ENCODE data around the gene UBE4B. TPM values are rescaled to one million over a fixed set of nuclear protein-coding genes. Genes with fewer than 3 reads are reported as not detected.

UBE4B gene
- polyA plus RNA-seq, 3 donors: 6.0 to 34.6 (median 9.2) TPM

GRCh38 chr1:10052347-10052746, 19.6 kb downstream of the UBE4B start:
- no peak overlapping the region for H3K4me3 Mint-ChIP-seq
- peaks cover 86% of the 10 kb centered on the region for H3K79me2 ChIP-seq (ENCODE audit: insufficient read depth, low read length)

GRCh38 chr1:10054465-10054864, 21.7 kb downstream of the UBE4B start:
- no CpG with 5 or more reads among the region's 2 CpGs for WGBS (ENCODE audit: insufficient coverage)
- Histone ChIP-seq H3K4me3 (replicated peaks in 1 of 3; ENCODE audit: low read depth in 2 of 3, low read length in 3 of 3) (no peak overlapping the region), H3K9me3 (replicated peaks in 1 of 2; ENCODE audit: control insufficient read depth in 1 of 2, insufficient read depth in 1 of 2, low read length in 2 of 2) (no peaks in the 10 kb centered on the region), H3K36me3 (replicated peaks in 1 of 2; ENCODE audit: control insufficient read depth in 1 of 2, insufficient read depth in 2 of 2, low read length in 2 of 2) (peaks cover 22 to 55% of the 10 kb centered on the region in 2 donors), H4K20me1 (ENCODE audit: insufficient read depth, low read length) (peaks cover 87% of the 10 kb centered on the region), H3K4me2 (replicated peaks; ENCODE audit: extremely low read depth, low read length, poor library complexity, severe bottlenecking) (no peak overlapping the region), H3K27me3 (ENCODE audit: control insufficient read depth in 2 of 2, insufficient read depth in 2 of 2, low read length in 2 of 2) (no peaks in the 10 kb centered on the region), H3K79me2 (ENCODE audit: insufficient read depth, low read length) (peaks cover 86% of the 10 kb centered on the region), H3K27ac (ENCODE audit: low read depth in 1 of 2, low read length in 2 of 2) (no peak overlapping the region), H3K4me1 (ENCODE audit: control insufficient read depth in 1 of 2, insufficient read depth in 2 of 2, low read length in 2 of 2) (peaks cover 19 to 20% of the 10 kb centered on the region in 2 donors), H3K9ac (ENCODE audit: insufficient read depth, low read length, poor library complexity, severe bottlenecking) (no peak overlapping the region), H2AFZ (ENCODE audit: insufficient read depth, low read depth, low read length, poor library complexity, severe bottlenecking) (no peak overlapping the region)
- Mint-ChIP-seq H3K36me3 (peaks cover 43 to 67% of the 10 kb centered on the region in 2 donors), H3K4me1 (peaks cover 29% of the 10 kb centered on the region), H3K4me3 (no peak overlapping the region), H3K9me3 (peaks cover 0 to 2% (median 0%) of the 10 kb centered on the region in 7 donors), H3K27ac (peak overlapping the region in 1 of 7 donors; percentile 79), H3K27me3 (ENCODE audit: low read depth in 3 of 3) (no peaks in the 10 kb centered on the region)
- TF ChIP-seq CTCF (IDR thresholded peaks at IDR 0.05): no peak
- intact Hi-C loops (cut with micrococcal nuclease): no loop called here
- DNase-seq: no peak

More at GRCh38 chr1:10052347-10052746, 19.6 kb downstream of the UBE4B start:
- peaks cover 16% of the 10 kb centered on the region for H3K4me1 Mint-ChIP-seq
- H3K36me3 ChIP-seq (replicated peaks in 1 of 2; ENCODE audit: control insufficient read depth in 1 of 2, insufficient read depth in 2 of 2, low read length in 2 of 2): peaks cover 22 to 53% of the 10 kb centered on the region in 2 donors
- intact Hi-C loops (cut with micrococcal nuclease): no loop called here
- peaks cover 42 to 64% of the 10 kb centered on the region in 2 donors for H3K36me3 Mint-ChIP-seq
- no peak for TF ChIP-seq CTCF (IDR thresholded peaks at IDR 0.05)
- H3K27ac Mint-ChIP-seq: peak overlapping the region in 1 of 7 donors; percentile 16
- no peak overlapping the region for H3K4me2 ChIP-seq (replicated peaks; ENCODE audit: extremely low read depth, low read length, poor library complexity, severe bottlenecking)
- H3K27ac ChIP-seq (ENCODE audit: low read depth in 1 of 2, low read length in 2 of 2): no peak overlapping the region
- no peak overlapping the region for H2AFZ ChIP-seq (ENCODE audit: insufficient read depth, low read depth, low read length, poor library complexity, severe bottlenecking)
- H3K9me3 Mint-ChIP-seq: peaks cover 0 to 2% (median 0%) of the 10 kb centered on the region in 7 donors
- no peaks in the 10 kb centered on the region for H3K27me3 ChIP-seq (ENCODE audit: control insufficient read depth in 2 of 2, insufficient read depth in 2 of 2, low read length in 2 of 2)
- no peaks in the 10 kb centered on the region for H3K27me3 Mint-ChIP-seq (ENCODE audit: low read depth in 3 of 3)
- peaks cover 87% of the 10 kb centered on the region for H4K20me1 ChIP-seq (ENCODE audit: insufficient read depth, low read length)
- H3K4me3 ChIP-seq (replicated peaks in 1 of 3; ENCODE audit: low read depth in 2 of 3, low read length in 3 of 3): no peak overlapping the region
- DNase-seq: no peak
- H3K9me3 ChIP-seq (replicated peaks in 1 of 2; ENCODE audit: control insufficient read depth in 1 of 2, insufficient read depth in 1 of 2, low read length in 2 of 2): no peaks in the 10 kb centered on the region
- WGBS (ENCODE audit: insufficient coverage): 98% methylated on average over 4 of the region's 4 CpGs
- H3K4me1 ChIP-seq (ENCODE audit: control insufficient read depth in 1 of 2, insufficient read depth in 2 of 2, low read length in 2 of 2): peaks cover 16 to 20% of the 10 kb centered on the region in 2 donors
- no peak overlapping the region for H3K9ac ChIP-seq (ENCODE audit: insufficient read depth, low read length, poor library complexity, severe bottlenecking)

All from CD14-positive monocyte (primary cell).